ENCODE data around the gene GFRA1.

GFRA1 gene

GRCh38 chr10:116098411-116099022, 174.5 kb downstream of the GFRA1 start:
- DNase-seq, result no peak

GRCh38 chr10:116097239-116097784, 175.7 kb downstream of the GFRA1 start:
- no peak for DNase-seq

- no peak for DNase-seq
Observed at GRCh38 chr10:116096526-116096925, 176.5 kb downstream of the GFRA1 start.

GRCh38 chr10:116094356-116094755, 178.7 kb downstream of the GFRA1 start:
- no peak for DNase-seq

GRCh38 chr10:116093031-116093430, 180.0 kb downstream of the GFRA1 start:
- DNase-seq, result no peak

GRCh38 chr10:116088985-116089384, 184.0 kb downstream of the GFRA1 start:
- no peak for DNase-seq

- no peak for DNase-seq
Observed at GRCh38 chr10:116085323-116085722, 187.7 kb downstream of the GFRA1 start.

- no peak for DNase-seq
Observed at GRCh38 chr10:116084161-116084560, 188.8 kb downstream of the GFRA1 start.

- no peak for DNase-seq
Observed at GRCh38 chr10:116083226-116083762, 189.7 kb downstream of the GFRA1 start.

- no peak for DNase-seq
Observed at GRCh38 chr10:116082762-116083161, 190.2 kb downstream of the GFRA1 start.

- DNase-seq, result no peak
Observed at GRCh38 chr10:116082206-116082605, 190.8 kb downstream of the GFRA1 start.

GRCh38 chr10:116080553-116080952, 192.5 kb downstream of the GFRA1 start:
- DNase-seq, result no peak

GRCh38 chr10:116079355-116079754, 193.7 kb downstream of the GFRA1 start:
- DNase-seq, result no peak

GRCh38 chr10:116076621-116077020, 196.4 kb downstream of the GFRA1 start:
- no peak for DNase-seq

GRCh38 chr10:116073510-116073909, 199.5 kb downstream of the GFRA1 start:
- DNase-seq, result no peak

- DNase-seq, result no peak
Observed at GRCh38 chr10:116073001-116073400, 200.0 kb downstream of the GFRA1 start.

- DNase-seq, result no peak
Observed at GRCh38 chr10:116071453-116072148, 201.4 kb downstream of the GFRA1 start.

GRCh38 chr10:116070743-116071320, 202.2 kb downstream of the GFRA1 start:
- DNase-seq, result no peak

- DNase-seq, result no peak
Observed at GRCh38 chr10:116069856-116070255, 203.2 kb downstream of the GFRA1 start.

GRCh38 chr10:116067825-116068224, 205.2 kb downstream of the GFRA1 start:
- no peak for DNase-seq

GRCh38 chr10:116063107-116063506, 209.9 kb downstream of the GFRA1 start:
- DNase-seq, result no peak

GRCh38 chr10:116060864-116061263, 212.1 kb downstream of the GFRA1 start:
- no peak for DNase-seq

GRCh38 chr10:116059320-116059719, 213.7 kb downstream of the GFRA1 start:
- no peak for DNase-seq

Measured in activated naive CD4-positive, alpha-beta T cell treated with Interleukin-2 at 50 U/mL for 16 hours (primary cell).